Stimulated activated CD4-positive, alpha-beta T cell treated with anti-CD3 and anti-CD28 coated beads, Interleukin-1b, Interleukin-23, amount 100 ng/mL, for 4 hours (primary cell): ENCODE data around the gene ABCC2.
"Not testable (repeated sequence)": the region's sequence is repeated elsewhere in the genome, so short reads cannot be mapped to it uniquely, and the experiment has no call there.

Experiments
- DNase-seq, 2 donors: peaks; one replicate each; pipeline ENCODE4 v3.0.0-alpha.2; 2020; ENCODE audit warnings: low read depth in 2 of 2

The ABCC2 gene

DNA sequence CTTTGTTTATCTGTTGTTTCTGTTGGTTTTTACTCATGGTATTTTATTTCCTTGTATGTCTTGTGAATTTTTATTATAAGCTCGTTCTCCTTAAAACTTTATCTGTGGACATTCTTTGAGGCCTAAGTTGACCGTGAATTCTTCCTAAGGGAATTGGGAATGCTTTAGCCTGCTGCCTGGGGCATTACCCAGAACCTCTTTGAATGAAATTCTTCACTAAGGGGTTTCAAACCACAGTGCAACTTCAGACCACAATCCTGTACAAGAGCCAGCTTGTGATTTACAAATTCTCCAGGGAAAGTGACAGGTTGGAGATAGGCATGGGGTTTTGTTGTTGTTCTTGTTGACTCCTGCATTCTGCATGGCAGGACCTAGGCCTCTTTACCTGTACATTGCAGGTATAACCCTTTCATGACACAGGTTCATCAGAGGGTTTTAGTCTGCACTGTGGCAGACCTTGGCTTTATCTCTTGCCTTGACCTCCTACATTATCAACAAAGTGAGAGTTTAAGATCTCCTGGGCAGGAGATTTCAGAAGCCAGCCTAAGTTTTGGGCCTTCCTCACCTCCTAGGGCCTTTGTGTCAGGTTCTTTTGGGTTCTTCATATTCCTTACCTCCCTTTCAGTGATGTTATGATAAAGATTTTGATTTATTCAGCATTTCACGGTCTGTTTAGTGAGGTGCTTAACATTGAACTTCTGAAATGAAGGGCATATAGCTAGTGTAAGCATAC lies 70.2 kb downstream of the ABCC2 start:
- no peak for DNase-seq

DNA sequence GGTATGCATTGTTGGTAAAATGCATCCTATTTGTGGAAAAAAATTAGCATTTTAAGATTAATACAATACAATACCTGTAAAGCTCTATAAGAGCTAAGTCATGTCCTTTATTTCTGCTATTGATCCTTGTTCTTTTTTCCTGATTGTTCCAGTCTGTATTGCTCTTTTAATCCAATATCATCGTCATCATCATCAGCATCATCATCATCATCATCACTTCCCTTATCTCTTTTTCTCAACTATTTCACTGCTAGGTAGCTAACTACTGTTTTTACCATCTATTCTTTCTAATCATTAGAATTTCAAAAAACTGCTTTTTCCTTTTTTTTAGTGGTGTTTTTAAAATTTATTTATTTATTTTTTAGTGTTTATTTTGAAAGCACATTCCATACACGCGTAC lies 71.2 kb downstream of the ABCC2 start:
- DNase-seq, result no peak

DNA sequence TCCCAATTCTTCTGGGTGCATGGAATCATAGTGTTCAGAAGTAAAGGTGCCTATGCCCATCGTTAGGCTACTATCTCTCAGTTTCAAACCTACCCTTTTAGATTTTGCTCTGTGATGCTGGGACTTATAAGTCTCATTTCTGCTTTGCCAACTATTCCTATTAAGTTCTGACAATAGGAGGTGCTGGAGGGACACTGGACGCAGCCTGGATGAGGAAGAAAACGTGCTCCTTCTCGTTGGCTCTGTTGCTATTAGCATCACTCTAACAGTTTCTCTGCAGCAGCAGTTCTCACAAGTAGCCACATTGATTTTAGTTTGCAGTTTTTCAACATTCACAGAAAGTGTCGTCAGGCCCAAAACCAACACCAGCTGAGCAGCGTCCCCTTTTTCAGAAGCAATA lies 72.4 kb downstream of the ABCC2 start:
- DNase-seq, result no peak

DNA sequence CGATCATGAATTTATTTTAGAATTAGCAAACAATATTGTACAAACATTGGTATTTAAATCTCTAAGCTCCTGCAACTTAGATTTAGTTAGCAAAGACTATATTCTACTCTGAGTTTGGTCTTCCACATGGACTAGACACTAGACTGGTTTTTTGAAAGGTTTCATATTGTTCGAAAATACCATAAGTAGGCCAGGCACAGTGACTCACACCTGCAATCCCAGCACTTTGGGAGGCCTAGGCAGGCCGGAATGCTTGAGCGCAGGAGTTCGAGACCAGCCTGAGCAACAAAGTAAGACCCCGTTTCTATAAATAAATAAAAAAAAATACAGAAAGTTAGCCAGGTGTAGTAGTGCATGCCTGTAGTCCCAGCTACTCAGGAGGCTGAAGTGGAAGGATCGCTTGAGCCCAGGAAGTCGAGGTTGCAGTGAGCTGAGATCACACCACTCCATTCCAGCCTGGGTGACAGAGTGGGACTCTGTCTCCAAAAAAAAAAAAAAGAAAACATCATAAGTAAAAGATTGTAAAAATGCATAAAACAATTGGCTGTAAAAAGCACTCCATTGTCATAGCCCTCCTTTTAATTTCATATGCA lies 73.1 kb downstream of the ABCC2 start:
- no peak for DNase-seq

DNA sequence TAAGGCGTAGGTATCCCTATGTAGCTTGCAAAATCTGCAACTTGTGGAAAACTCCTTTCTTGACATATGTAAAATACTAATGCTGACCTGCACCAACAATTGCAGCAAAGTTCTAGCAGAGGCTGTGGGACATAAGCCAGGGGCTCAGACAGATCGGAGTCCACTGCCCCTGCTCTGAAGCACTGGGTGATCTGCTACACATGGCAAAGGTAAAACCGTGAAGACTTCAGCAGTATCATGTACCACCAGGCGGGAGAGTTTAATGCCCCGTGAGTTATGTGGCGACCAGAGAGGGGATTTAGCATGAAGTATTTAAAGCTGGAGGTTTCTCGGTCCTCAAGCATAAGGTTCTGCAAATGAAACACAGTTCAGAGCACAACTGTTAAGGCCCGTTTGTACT lies 76.4 kb downstream of the ABCC2 start:
- no peak for DNase-seq

DNA sequence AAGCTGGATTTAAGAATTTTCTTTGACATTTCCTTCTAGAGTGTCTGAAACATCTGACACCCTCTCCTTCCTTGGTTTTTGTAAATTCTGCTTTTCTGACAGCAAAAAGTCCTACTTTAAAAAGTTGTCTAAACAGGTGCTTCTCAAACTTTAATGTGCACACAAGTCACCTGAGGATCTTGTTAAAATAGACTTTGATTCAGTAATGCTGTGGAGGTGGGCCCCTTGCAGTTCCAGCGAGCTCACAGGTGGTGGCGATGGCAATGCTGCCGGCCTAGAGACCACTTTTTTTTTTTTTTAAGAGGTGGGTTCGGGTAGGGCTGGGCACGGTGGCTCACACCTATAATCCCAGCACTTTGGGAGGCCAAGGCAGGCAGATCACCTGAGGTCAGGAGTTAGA lies 77.1 kb downstream of the ABCC2 start:
- no peak for DNase-seq

DNA sequence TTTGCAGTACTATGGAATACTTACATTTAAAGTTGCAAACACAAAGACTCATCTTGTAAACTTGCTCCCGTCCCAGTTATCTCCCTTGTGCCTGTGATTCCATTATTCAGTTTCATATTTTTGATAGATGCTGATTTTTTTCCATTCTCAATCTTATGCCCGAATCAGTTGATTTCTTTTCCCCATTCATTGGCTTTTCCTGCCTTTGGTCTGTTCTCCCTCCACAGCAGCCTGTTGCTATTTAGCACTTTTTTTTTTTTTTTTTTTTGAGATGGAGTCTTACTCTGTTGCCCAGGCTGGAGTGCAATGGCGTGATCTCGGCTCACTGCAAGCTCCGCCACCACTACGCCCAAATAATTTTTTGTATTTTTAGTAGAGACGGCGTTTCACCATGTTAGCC lies 78.0 kb downstream of the ABCC2 start:
- DNase-seq, result no peak

DNA sequence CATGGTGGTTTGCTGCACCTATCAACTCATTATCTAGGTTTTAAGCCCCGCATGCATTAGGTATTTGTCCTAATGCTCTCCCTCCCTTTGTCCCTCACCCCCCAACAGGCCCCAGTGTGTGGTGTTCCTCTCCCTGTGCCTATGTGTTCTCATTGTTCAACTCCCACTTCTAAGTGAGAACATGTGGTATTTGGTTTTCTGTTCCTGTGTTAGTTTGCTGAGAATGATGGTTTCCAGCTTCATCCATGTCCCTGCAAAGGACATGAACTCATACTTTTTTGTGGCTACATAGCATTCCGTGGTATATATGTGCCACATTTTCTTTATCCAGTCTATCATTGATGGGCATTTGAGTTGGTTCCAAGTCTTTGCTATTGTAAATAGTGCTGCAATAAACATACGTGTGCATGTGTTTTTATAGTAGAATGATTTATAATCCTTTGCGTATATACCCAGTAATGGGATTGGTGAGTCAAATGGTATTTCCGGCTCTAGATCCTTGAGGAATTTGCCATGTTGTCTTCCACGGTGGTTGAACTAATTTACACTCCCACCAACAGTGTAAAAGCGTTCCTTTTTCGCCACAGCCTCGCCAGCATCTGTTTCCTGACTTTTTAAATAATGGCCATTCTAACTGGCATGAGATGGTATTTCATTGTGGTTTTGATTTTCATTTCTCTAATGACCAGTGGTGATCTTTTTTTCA lies 81.2 kb downstream of the ABCC2 start:
- DNase-seq, result not testable (repeated sequence)

DNA sequence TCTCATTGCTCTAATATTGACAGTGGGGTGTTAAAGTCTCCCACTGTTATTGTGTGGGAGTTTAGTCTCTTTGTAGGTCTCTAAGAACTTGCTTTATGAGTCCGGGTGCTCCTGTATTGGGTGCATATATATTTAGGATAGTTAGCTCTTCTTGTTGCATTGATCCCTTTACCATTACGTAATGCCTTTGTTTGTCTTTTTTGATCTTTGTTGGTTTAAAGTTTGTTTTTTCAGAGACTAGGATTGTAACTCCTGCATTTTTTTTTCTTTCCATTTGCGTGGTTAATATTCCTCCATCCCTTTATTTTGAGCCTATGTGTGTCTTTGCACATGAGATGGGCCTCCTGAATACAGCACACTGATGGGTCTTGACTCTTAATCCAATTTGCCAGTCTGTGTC lies 84.8 kb downstream of the ABCC2 start:
- not testable (repeated sequence) for DNase-seq

DNA sequence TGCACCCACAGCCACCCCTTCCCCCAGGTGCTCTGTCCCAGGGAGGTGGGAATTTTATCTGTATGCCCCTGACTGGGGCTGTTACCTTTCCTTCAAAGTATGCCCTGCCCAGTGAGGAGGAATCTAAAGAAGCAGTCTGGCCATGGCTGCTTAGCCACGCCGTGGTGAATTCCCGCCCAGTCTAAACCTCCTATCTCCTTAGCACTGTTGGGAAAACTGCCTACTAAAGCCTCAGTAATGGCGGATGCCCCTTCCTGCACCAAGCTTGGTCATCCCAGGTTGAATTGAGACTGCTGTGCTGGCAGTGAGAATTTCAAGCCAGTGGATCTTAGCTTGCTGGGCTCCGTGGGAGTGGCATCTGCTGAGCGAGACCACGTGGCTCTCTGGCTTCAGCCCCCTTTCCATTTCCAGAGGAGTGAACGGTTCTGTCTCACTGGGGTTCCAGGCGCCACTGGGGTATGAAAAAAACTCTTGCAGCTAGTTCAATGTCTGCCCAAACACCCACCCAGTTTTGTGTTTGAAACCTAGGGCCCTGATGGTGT lies 87.2 kb downstream of the ABCC2 start:
- no peak for DNase-seq

DNA sequence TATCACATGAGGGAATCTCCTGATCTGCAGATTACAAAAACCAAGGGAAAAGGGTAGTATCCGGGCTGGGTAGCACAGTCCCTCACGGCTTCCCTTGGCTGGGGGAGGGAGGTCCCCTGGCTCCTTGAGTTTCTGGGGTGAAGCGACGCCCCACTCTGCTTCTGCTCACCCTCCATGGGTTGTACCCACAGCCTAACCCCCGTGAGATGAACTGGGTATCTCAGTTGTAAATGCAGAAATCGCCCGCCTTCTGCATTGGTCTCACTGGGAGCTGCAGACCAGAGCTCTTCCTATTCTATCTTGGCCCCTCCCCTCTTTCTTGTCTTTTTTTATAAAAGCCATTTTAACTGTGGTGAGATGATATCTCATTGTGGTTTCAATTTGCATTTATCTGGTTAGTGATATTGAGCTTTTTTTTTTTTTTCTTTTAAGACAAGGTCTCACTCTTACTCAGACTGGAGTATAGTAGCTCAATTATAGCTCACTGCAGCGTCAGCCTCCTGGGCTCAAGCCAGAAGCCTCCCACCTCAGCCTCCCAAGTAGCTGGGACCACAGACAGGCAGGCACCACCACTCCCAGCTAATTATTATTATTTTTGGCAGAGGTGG lies 87.8 kb downstream of the ABCC2 start:
- DNase-seq, result peak in 1 of 2 donors; percentile 32

DNA sequence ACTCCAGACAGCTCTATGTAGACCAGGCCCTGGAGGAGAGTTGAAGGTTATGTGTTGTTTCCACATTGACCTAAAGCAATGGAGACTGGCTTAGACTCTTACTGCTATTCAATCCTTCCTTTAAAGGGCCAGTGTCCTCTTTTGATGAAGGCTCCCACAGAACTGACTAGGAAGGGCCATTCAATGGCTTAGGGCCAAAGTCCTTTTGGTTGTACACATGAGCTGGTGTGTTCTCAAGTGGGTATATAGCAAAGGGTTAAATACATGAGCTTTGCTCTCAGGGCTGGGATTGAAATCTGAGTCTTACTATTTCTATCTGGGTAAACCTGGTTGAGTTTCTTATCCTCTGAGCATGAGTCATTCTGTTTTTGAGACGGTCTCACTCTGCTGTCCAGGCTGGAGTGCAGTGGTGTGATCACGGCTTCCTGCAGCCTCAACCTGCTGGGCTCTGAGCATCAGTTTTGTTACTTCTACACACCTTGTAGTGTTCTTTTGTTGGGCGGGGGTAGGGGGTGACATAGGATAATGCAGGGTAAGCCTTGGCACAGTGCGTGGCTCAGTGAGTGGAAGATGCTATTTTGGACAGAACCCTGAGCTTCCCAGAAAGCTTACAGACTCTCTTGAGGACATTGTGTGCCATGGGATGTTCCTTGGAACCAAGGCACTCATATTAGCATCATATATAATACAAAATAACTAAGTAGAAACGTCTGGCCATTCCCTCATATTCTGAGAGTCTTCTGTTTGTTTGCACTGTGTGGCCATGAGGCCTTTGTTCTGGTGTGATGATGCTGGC lies 90.1 kb downstream of the ABCC2 start:
- no peak for DNase-seq

DNA sequence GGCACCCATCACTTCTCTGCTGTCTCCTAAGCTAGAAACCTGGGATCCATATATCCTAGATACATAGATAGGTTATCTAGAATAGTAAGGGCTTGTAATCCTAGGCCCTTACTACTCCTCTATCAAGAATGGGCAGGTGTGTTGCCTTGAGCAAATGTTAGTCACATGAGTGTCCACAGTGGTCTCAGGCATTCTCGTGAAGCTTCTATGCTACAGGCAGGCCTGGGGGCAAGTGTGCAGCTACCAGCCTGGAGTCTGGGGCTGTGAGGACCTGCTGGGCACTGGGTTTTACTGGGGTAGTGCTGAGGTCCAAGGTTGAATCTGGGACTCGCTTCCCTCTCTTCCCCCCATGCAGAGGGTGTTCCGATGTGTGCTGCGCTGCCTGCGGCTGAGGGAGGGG lies 91.4 kb downstream of the ABCC2 start:
- DNase-seq, result no peak

DNA sequence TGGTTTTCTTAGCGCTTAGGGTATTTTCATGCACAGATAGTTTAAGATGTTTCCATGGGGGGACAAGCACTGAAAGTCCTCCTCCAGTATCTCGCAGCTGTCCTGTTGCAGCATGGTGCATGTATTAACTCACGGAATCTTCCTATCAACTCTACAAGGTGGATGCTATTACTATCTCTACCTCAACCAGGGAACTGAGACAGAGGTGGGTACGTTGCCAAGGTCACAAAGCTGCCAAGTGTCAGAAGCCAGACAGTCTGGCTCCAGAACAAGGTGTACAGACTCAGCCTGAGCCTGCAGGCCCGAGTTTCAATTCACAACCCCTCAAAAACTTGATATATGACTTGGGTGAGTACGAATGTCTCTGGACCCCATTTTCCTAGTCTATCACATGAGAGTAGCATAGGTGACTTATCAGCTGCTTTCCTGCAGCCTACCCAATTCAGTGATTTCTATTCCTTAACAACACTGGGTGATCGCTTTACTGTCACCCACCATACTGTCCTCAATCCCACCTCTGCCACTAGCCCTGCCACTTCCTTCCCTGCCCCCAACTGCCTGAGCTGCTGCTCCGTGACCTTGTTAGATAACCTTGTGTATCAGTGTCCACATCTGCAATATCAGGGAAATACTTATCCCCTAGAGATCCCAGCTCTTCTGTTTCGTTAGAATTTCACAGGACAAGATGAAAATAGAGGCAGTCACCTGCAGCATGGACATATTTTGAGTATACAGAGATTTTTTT lies 92.1 kb downstream of the ABCC2 start:
- DNase-seq, result no peak

DNA sequence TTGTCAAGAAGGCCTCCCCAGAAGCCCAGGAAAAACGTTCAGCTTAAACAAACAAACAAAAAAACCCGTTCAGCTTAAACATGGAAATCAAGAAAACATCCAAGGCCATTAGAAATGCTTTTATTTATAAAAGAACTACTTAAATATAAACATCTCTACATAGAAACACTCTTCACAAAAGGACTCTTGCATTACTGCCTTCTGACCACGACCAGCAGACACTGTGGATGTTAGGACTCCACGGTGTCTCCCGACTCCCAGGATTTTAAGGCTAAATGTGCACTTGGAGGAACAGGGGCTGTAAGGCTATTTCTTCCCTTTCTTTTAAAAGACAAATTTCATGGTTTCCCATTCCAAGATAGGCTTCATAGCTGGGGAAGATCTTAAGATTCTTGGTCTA lies 93.0 kb downstream of the ABCC2 start:
- DNase-seq, result no peak

DNA sequence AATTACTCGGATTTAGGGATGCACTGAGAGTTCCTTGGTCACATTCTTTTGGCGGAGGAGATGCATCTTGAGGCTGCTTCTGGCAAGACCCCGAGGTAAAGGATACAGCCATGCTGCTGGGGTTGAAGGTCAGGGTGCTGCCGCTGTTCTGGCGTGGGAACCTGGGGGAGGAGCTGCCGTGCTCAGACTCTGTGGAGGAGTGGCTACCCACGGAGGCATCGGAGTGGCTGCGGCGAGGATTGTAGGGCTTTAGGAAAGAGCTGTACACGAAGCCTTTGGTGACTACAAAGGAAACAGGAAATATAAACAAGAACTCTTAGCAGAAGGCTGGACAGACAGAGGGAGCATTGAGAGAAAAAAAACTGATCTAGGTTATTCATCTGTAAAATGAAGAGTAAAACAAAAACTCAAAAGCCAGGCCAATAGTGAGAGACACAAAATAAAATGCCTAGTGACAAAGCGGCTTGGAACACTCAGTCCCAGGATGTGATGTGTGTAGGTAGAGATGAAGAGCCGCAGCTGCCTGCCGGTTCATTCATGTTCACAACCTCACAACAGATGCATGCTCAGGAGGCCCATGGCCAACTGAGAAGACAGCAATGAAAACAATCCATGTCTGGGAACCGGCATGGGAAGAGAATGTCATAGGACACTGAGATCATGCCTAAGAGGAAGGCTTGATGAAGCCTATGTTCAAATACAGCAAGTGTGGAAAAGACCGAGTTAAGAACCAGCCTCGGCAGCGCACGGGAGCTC lies 97.8 kb downstream of the ABCC2 start:
- DNase-seq, result no peak

DNA sequence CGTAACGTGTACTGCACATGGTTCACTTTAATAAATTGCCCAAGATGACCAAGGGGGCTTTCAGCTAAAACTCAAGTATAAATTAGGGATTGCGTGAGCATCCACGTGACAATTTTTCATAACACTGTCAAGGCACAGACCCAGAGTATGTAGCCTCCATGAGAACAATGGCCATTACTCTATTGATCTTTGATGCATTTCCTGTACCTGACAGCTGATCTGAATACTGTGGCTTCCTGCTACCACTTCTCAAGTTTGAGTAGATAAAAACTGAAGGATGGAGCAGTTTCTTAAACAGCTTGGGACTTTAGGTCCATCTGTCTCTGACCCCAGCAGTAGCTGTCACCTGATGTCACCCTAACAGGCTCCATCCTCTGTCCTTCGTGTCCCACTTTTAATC lies 98.9 kb downstream of the ABCC2 start:
- no peak for DNase-seq

DNA sequence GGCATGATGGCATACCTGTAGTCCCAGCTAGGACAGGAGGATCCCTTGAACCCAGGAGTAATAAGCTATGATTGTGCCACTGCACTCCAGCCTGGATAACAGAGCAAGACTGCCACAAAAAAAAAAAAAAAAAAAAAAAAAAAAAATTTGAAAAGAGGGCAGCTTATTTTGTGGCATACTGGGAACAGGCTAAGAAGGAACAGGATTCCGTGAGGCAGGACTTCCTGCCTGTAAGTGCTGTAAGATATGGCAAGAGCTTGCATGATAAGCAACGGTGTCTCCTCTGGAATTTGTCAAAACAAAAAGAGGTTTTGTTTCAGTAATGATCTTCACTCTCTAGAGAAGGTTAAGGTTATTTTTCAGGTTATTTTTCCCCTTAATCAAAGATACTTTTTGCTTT lies 101.1 kb downstream of the ABCC2 start:
- no peak for DNase-seq

DNA sequence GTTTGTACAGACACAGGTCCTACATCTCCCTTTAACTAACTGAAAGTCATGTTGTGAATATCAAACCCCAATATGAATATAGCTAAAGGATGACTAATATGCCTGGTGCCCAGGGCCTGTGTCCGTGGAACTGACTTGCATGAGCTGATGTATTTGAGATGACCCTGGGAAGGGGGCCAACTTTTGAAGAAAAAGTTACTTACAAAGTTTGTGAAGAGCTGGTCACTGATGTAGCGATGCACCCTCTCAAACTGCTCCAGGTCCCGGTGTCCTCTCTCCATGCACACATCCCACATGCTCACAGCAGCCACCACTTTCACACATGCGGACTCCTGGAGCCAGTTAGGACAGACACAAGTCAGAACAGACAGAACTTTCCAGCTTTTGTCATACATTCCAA lies 106.2 kb downstream of the ABCC2 start:
- DNase-seq, result no peak

DNA sequence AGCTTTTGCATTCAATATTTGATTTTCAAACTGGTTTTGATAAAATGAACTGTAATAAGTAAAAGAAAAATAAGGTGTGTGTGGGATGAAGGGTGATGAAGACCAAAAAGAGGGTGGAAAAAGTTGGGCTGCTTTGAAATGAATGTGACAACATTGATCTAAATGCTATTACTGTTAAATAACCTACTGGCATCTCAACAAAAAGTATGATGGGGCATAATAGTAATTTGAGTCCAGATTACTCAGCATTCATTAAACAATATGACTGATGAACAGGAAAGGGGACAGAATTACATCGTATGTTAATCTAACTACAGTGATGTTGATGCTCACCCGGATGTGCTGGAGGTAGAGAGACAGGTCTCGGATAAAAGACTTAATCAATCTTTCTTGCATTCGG lies 112.2 kb downstream of the ABCC2 start:
- DNase-seq, result no peak
